Measurements from ENCODE around the gene ZNF324. TPM values are rescaled to one million over a fixed set of nuclear protein-coding genes. Genes with fewer than 3 reads are reported as not detected.

Gene ZNF324
- total RNA-seq, 1 donor from 2014 or later, result 9.3 TPM

DNA sequence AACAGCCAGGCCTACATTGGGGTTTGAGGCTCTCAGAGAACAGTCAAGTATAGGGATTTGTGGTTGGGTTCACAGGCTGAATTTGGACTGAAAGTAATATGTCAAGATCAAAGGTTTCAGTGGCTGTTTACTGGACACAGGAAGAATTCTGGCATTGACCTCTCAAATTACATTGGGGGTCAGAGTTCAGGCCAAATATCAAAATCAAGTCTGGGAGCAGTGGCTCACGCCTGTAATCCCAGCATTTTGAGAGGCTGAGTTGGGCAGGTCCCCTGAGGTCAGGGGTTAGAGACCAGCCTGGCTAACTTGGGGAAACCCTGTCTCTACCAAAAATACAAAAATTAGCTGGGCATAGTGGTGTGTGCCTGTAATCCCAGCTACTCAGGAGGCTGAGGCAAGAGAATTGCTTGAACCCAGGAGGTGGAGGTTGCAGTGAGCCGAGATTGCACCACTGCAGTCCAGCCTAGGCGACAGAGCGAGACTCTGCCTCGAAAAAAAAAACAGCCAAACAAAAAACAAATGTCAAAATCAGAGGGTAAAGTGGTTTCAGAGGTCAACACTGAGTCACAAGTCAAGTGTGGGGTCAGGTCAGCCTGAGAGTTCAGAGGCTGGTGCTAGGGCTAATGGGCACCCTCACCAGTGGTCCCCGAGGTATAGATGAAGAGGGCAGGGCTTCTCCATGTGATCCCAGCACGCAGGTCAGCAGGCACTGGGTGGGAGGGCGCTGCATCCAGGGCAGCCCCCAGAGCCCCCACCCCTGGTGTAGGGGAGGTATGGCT, 43.4 kb downstream of the ZNF324 start:
- Histone ChIP-seq H3K27ac (ENCODE audit: low read depth, low read length) (no peak overlapping the region), H2AFZ (ENCODE audit: low read depth, low read length) (no peak overlapping the region), H3K4me3 (ENCODE audit: insufficient read depth, low read depth, low read length) (no peak overlapping the region), H3K9me3 (ENCODE audit: insufficient read depth, low read depth, low read length) (no peaks in the 10 kb centered on the region), H3K79me2 (ENCODE audit: insufficient read depth, low read length) (peaks cover 8% of the 10 kb centered on the region), H3K36me3 (ENCODE audit: insufficient read depth, low read length) (no peaks in the 10 kb centered on the region), H3K4me2 (ENCODE audit: low read length) (no peak overlapping the region), H3K4me1 (ENCODE audit: insufficient read depth, low read length) (peaks cover 6% of the 10 kb centered on the region), H4K20me1 (ENCODE audit: insufficient read depth, low read length) (peaks cover 3% of the 10 kb centered on the region), H3K27me3 (ENCODE audit: insufficient read depth, low read length) (no peaks in the 10 kb centered on the region), H3K9ac (ENCODE audit: low read length) (no peak overlapping the region)
- H3K4me1 Mint-ChIP-seq (ENCODE audit: low read depth, unreplicated experiment), result peaks cover 3% of the 10 kb centered on the region
- FAIRE-seq (no peak), DNase-seq (ENCODE audit: low read depth) (no peak)
- peaks cover 6% of the 10 kb centered on the region for H3K9me3 Mint-ChIP-seq (ENCODE audit: unreplicated experiment)
- H3K36me3 Mint-ChIP-seq (ENCODE audit: low read depth, unreplicated experiment), result peaks cover 9% of the 10 kb centered on the region
- H3K4me3 Mint-ChIP-seq (ENCODE audit: unreplicated experiment), result no peak overlapping the region
- H3K27ac Mint-ChIP-seq (ENCODE audit: unreplicated experiment), result no peak overlapping the region
- no peaks in the 10 kb centered on the region for H3K27me3 Mint-ChIP-seq (ENCODE audit: low read depth, unreplicated experiment)
- no peak for TF ChIP-seq EZH2 (IDR thresholded peaks at IDR 0.05; ENCODE audit: insufficient read depth, low read length)
- TF ChIP-seq, protein P1, sequence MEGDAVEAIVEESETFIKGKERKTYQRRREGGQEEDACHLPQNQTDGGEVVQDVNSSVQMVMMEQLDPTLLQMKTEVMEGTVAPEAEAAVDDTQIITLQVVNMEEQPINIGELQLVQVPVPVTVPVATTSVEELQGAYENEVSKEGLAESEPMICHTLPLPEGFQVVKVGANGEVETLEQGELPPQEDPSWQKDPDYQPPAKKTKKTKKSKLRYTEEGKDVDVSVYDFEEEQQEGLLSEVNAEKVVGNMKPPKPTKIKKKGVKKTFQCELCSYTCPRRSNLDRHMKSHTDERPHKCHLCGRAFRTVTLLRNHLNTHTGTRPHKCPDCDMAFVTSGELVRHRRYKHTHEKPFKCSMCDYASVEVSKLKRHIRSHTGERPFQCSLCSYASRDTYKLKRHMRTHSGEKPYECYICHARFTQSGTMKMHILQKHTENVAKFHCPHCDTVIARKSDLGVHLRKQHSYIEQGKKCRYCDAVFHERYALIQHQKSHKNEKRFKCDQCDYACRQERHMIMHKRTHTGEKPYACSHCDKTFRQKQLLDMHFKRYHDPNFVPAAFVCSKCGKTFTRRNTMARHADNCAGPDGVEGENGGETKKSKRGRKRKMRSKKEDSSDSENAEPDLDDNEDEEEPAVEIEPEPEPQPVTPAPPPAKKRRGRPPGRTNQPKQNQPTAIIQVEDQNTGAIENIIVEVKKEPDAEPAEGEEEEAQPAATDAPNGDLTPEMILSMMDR (IDR thresholded peaks at IDR 0.05; ENCODE audit: insufficient read depth, low read depth, low read length), result no peak

- peaks cover 6% of the 10 kb centered on the region for H3K4me1 ChIP-seq (ENCODE audit: insufficient read depth, low read length)
- no peak within 1 kb of the TSS for H2AFZ ChIP-seq (ENCODE audit: low read depth, low read length)
- peaks cover 13% of the 10 kb centered on the region for H4K20me1 ChIP-seq (ENCODE audit: insufficient read depth, low read length)
- H3K4me2 ChIP-seq (ENCODE audit: low read length), result no peak within 1 kb of the TSS
- Mint-ChIP-seq H3K36me3 (ENCODE audit: low read depth, unreplicated experiment) (peaks cover 17% of the 10 kb centered on the region), H3K4me3 (ENCODE audit: unreplicated experiment) (no peak within 1 kb of the TSS), H3K9me3 (ENCODE audit: unreplicated experiment) (peaks cover 2% of the 10 kb centered on the region), H3K4me1 (ENCODE audit: low read depth, unreplicated experiment) (peaks cover 14% of the 10 kb centered on the region), H3K27me3 (ENCODE audit: low read depth, unreplicated experiment) (no peaks in the 10 kb centered on the region), H3K27ac (ENCODE audit: unreplicated experiment) (no peak within 1 kb of the TSS)
- peaks cover 20% of the 10 kb centered on the region for H3K79me2 ChIP-seq (ENCODE audit: insufficient read depth, low read length)
- H3K27me3 ChIP-seq (ENCODE audit: insufficient read depth, low read length), result no peaks in the 10 kb centered on the region
- no peaks in the 10 kb centered on the region for H3K9me3 ChIP-seq (ENCODE audit: insufficient read depth, low read depth, low read length)
- H3K9ac ChIP-seq (ENCODE audit: low read length), result no peak within 1 kb of the TSS
- TF ChIP-seq EZH2 (IDR thresholded peaks at IDR 0.05; ENCODE audit: insufficient read depth, low read length), result no peak
- TF ChIP-seq, protein P1 (IDR thresholded peaks at IDR 0.05; ENCODE audit: insufficient read depth, low read depth, low read length), result no peak
- H3K36me3 ChIP-seq (ENCODE audit: insufficient read depth, low read length), result peaks cover 2% of the 10 kb centered on the region
- no peak within 1 kb of the TSS for H3K4me3 ChIP-seq (ENCODE audit: insufficient read depth, low read depth, low read length)
- no peak for DNase-seq (ENCODE audit: low read depth)
- H3K27ac ChIP-seq (ENCODE audit: low read depth, low read length), result no peak within 1 kb of the TSS
- FAIRE-seq, result no peak
These were observed 44.7 kb downstream of the ZNF324 start, which contains the start of gene SLC27A5 for GRCh38 chr19:58511353-58512208. Gene SLC27A5 (minus strand): TSS chr19:58511992. CDS start chr19:58511955, 37 bp downstream.
